BE2C (cell line): ENCODE measurements around the gene EFNB2.

Experiments used
- DNase-seq: peaks from one replicate; pipeline ENCODE4 v3.0.0-alpha.2; 2020
- H3K27me3 ChIP-seq: fragments of 250-450 bp; sonication (Bioruptor Pico); 2 replicates; pipeline ENCODE4 v1.5.1; 2020; ENCODE audit warnings: mild to moderate bottlenecking
- H3K36me3 ChIP-seq: fragments of 250-450 bp; sonication (Bioruptor Pico); 2 replicates; pipeline ENCODE4 v1.5.1; 2020; ENCODE audit warnings: mild to moderate bottlenecking
- H3K4me1 ChIP-seq: fragments of 250-450 bp; sonication (Bioruptor Pico); 2 replicates; pipeline ENCODE4 v1.5.1; 2020
- H3K4me3 ChIP-seq: 2 replicates; pipeline ENCODE4 v1.5.1; 2011; ENCODE audit warnings: low read depth, low read length
- H3K9me3 ChIP-seq: fragments of 250-450 bp; sonication (Bioruptor Pico); 2 replicates; pipeline ENCODE4 v1.5.1; 2020
- CTCF ChIP-seq: IDR thresholded peaks from 2 replicates; pipeline ENCODE4 v1.5.1; 2012; ENCODE audit warnings: mild to moderate bottlenecking, low read depth, low read length

Gene EFNB2

GRCh38 chr13:106484084-106484483 is 51.4 kb downstream of the EFNB2 start:
- no peaks in the 10 kb centered on the region for H3K4me1 ChIP-seq
- H3K36me3 ChIP-seq = no peaks in the 10 kb centered on the region
- no peak overlapping the region for H3K4me3 ChIP-seq
- DNase-seq = no peak
- TF ChIP-seq CTCF = no peak
- no peaks in the 10 kb centered on the region for H3K9me3 ChIP-seq
- H3K27me3 ChIP-seq = no peaks in the 10 kb centered on the region

- no peaks in the 10 kb centered on the region for H3K4me1 ChIP-seq
- no peaks in the 10 kb centered on the region for H3K27me3 ChIP-seq
- no peaks in the 10 kb centered on the region for H3K9me3 ChIP-seq
- no peak for TF ChIP-seq CTCF
- no peaks in the 10 kb centered on the region for H3K36me3 ChIP-seq
- H3K4me3 ChIP-seq = no peak overlapping the region
- no peak for DNase-seq
Observed at GRCh38 chr13:106481919-106482318, 53.5 kb downstream of the EFNB2 start.

GRCh38 chr13:106480351-106480910 is 55.0 kb downstream of the EFNB2 start:
- no peaks in the 10 kb centered on the region for H3K9me3 ChIP-seq
- DNase-seq = no peak
- H3K4me1 ChIP-seq = no peaks in the 10 kb centered on the region
- no peaks in the 10 kb centered on the region for H3K36me3 ChIP-seq
- no peaks in the 10 kb centered on the region for H3K27me3 ChIP-seq
- no peak overlapping the region for H3K4me3 ChIP-seq
- TF ChIP-seq CTCF = no peak

GRCh38 chr13:106479929-106480328 is 55.5 kb downstream of the EFNB2 start:
- H3K4me1 ChIP-seq = no peaks in the 10 kb centered on the region
- no peak for TF ChIP-seq CTCF
- no peak for DNase-seq
- no peaks in the 10 kb centered on the region for H3K9me3 ChIP-seq
- no peaks in the 10 kb centered on the region for H3K36me3 ChIP-seq
- no peak overlapping the region for H3K4me3 ChIP-seq
- no peaks in the 10 kb centered on the region for H3K27me3 ChIP-seq

- Histone ChIP-seq H3K9me3 (no peaks in the 10 kb centered on the region), H3K27me3 (no peaks in the 10 kb centered on the region), H3K4me1 (peaks cover 4% of the 10 kb centered on the region), H3K4me3 (no peak overlapping the region), H3K36me3 (no peaks in the 10 kb centered on the region)
- no peak for TF ChIP-seq CTCF
- no peak for DNase-seq
Observed at GRCh38 chr13:106478116-106478515, 57.3 kb downstream of the EFNB2 start.

GRCh38 chr13:106477303-106477702 is 58.2 kb downstream of the EFNB2 start:
- Histone ChIP-seq H3K9me3 (no peaks in the 10 kb centered on the region), H3K36me3 (no peaks in the 10 kb centered on the region), H3K4me3 (no peak overlapping the region), H3K4me1 (peaks cover 9% of the 10 kb centered on the region), H3K27me3 (no peaks in the 10 kb centered on the region)
- DNase-seq = no peak
- no peak for TF ChIP-seq CTCF
